OCI-LY7 (cell line): ENCODE results near the gene NRG2. TPM values are rescaled to one million over a fixed set of nuclear protein-coding genes. Genes with fewer than 3 reads are reported as not detected.

Experiments used
- BruUV-seq: library from RNA; stranded (reverse); fragments of 400-500 nt; replicated peaks from 2 replicates; lab custom pipeline; 2021; lab: Mats Ljungman, UMichigan
- CTCF ChIA-PET: fragments of 300-600 bp; sonication (Branson Sonifier 250); formaldehyde crosslinking; loops from one replicate; lab custom pipeline; 2022; ENCODE audit warnings: antibody characterized with exemption; ENCODE audit not compliant: unreplicated experiment; lab: Charles Lee
- POLR2A ChIA-PET: fragments of 300-600 bp; sonication (Branson Sonifier 250); formaldehyde crosslinking; loops from one replicate; lab custom pipeline; 2022; ENCODE audit warnings: antibody characterized with exemption; lab: Charles Lee
- DNase-seq: peaks from one replicate; pipeline ENCODE4 v3.0.0-alpha.2; 2015; ENCODE audit warnings: low spot score
- H2AFZ ChIP-seq: fragments of 200-600 bp; sonication (generic), shearing (Covaris generic); 2 replicates; pipeline ENCODE4 v1.6.1; 2014; ENCODE audit warnings: mild to moderate bottlenecking, antibody characterized with exemption, low read length, moderate library complexity
- H3K27ac ChIP-seq: fragments of 200-600 bp; sonication (generic); 2 replicates; pipeline ENCODE4 v1.5.1; 2014; ENCODE audit warnings: mixed run types, low read depth, mild to moderate bottlenecking, moderate library complexity, low read length, inconsistent platforms; ENCODE audit not compliant: poor library complexity, severe bottlenecking
- H3K36me3 ChIP-seq: fragments of 200-600 bp; sonication (generic); 2 replicates; pipeline ENCODE4 v1.6.1; 2014; ENCODE audit warnings: mild to moderate bottlenecking, antibody characterized with exemption, low read length, moderate library complexity, mixed read lengths; ENCODE audit not compliant: insufficient read depth
- H3K4me1 ChIP-seq: fragments of 200-600 bp; sonication (generic); 2 replicates; pipeline ENCODE4 v1.5.1; 2014; ENCODE audit warnings: mild to moderate bottlenecking, low read length; ENCODE audit not compliant: insufficient read depth, poor library complexity, severe bottlenecking
- H3K4me2 ChIP-seq: fragments of 200-600 bp; sonication (generic); 2 replicates; pipeline ENCODE4 v1.6.1; 2014; ENCODE audit warnings: mild to moderate bottlenecking, low read length
- H3K4me3 ChIP-seq: fragments of 200-600 bp; sonication (generic); 2 replicates; pipeline ENCODE4 v1.5.1; 2014; ENCODE audit warnings: mild to moderate bottlenecking, low read depth, low read length; ENCODE audit not compliant: poor library complexity, severe bottlenecking
- H3K79me2 ChIP-seq: fragments of 200-600 bp; sonication (generic); 2 replicates; pipeline ENCODE4 v1.6.1; 2016; ENCODE audit warnings: low read depth, mild to moderate bottlenecking, low read length, moderate library complexity, mixed read lengths; ENCODE audit not compliant: insufficient read depth
- H3K9me2 ChIP-seq: fragments of 200-600 bp; sonication (generic); 2 replicates; pipeline ENCODE4 v1.6.1; 2016; ENCODE audit warnings: mild to moderate bottlenecking, low read length, mixed read lengths; ENCODE audit not compliant: insufficient read depth
- H3K9me3 ChIP-seq: fragments of 200-600 bp; sonication (generic); 2 replicates; pipeline ENCODE4 v1.6.1; 2014; ENCODE audit warnings: mild to moderate bottlenecking, mixed run types, low read length, mixed read lengths
- H4K20me1 ChIP-seq: fragments of 200-600 bp; sonication (generic); 2 replicates; pipeline ENCODE4 v1.6.1; 2014; ENCODE audit warnings: mild to moderate bottlenecking, antibody characterized with exemption, low read length, moderate library complexity, mixed read lengths; ENCODE audit not compliant: insufficient read depth
- CTCF ChIP-seq: fragments of 200-600 bp; sonication (generic); conservative IDR thresholded peaks from 2 replicates; pipeline ENCODE4 v1.5.1; 2014; ENCODE audit warnings: mild to moderate bottlenecking, antibody characterized with exemption, low read length, moderate library complexity, mixed read lengths
- EZH2phosphoT487 ChIP-seq: fragments of 200-600 bp; sonication (generic); IDR thresholded peaks from 2 replicates; pipeline ENCODE4 v1.6.1; 2018; ENCODE audit warnings: low read depth, borderline replicate concordance, mild to moderate bottlenecking, mixed run types, antibody characterized with exemption, low read length, moderate library complexity, mixed read lengths
- intact Hi-C: fragments of 100-400 bp; cut with micrococcal nuclease; formaldehyde crosslinking; loops from one replicate; pipeline ENCODE4 v1.10.0; 2022; ENCODE audit not compliant: unreplicated experiment
- total RNA-seq, 2 experiments: library from RNA; depleted of rRNA in 1 of 2; stranded (reverse); fragments of >200 nt in 1 of 2; shearing (Covaris generic) in 1 of 2; gene quantifications; 2 replicates each; pipeline ENCODE4 v1.2.3, GENCODE V29; 2014 to 2022

Gene NRG2
- total RNA-seq, 2 experiments from 2014 or later, result 1.7 TPM; not detected in 1

DNA sequence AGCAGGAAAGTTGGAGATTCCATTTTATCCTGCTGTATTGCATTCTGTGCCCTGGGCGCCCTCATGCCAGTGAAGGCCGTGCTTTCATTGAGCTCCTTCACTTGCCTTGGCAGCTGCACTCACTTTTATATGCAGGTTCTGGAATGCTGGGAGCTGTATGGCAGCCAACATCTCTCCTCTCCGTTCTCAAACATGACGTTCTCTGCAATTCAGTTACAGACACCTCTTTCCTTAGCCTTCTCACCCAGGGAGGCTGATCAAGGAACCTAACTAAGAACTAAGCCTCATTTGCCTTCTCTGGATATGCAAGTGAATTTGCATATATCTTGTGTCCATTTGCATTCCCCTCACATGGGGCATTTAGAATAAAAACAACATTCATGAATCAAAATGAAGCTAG lies 41.4 kb upstream of the NRG2 start:
- no TSS peak for BruUV-seq
- TF ChIP-seq CTCF (no peak), EZH2phosphoT487 (no peak)
- peaks cover under 1% of the 10 kb centered on the region; the same call in 1 of the 2 replicates for H3K9me3 ChIP-seq
- CTCF ChIA-PET, result no interaction called here
- POLR2A ChIA-PET, result no interaction called here
- H3K4me3 ChIP-seq, result no peak overlapping the region
- no peaks in the 10 kb centered on the region for H3K79me2 ChIP-seq
- H3K4me2 ChIP-seq, result no peak overlapping the region
- no peaks in the 10 kb centered on the region for H3K4me1 ChIP-seq
- DNase-seq, result no peak
- intact Hi-C loops, result no loop called here
- no peak overlapping the region for H2AFZ ChIP-seq
- H4K20me1 ChIP-seq, result no peaks in the 10 kb centered on the region
- H3K36me3 ChIP-seq, result no peaks in the 10 kb centered on the region
- H3K9me2 ChIP-seq, result no peaks in the 10 kb centered on the region
- H3K27ac ChIP-seq, result no peak overlapping the region

- Histone ChIP-seq H3K9me2 (no peaks in the 10 kb centered on the region), H3K4me3 (no peak overlapping the region), H3K27ac (no peak overlapping the region), H3K9me3 (no peaks in the 10 kb centered on the region), H3K79me2 (no peaks in the 10 kb centered on the region), H3K4me2 (no peak overlapping the region), H3K36me3 (no peaks in the 10 kb centered on the region), H4K20me1 (no peaks in the 10 kb centered on the region), H3K4me1 (no peaks in the 10 kb centered on the region), H2AFZ (no peak overlapping the region)
- TF ChIP-seq EZH2phosphoT487 (no peak), CTCF (no peak)
- CTCF ChIA-PET, result no interaction called here
- POLR2A ChIA-PET, result no interaction called here
- BruUV-seq, result no TSS peak
- intact Hi-C loops, result no loop called here
- DNase-seq, result no peak
These were observed 40.6 kb upstream of the NRG2 start for GRCh38 chr5:140083650-140084049.

- Histone ChIP-seq H3K4me3 (no peak overlapping the region), H4K20me1 (no peaks in the 10 kb centered on the region), H3K9me3 (no peaks in the 10 kb centered on the region), H3K36me3 (no peaks in the 10 kb centered on the region), H3K9me2 (no peaks in the 10 kb centered on the region), H3K4me1 (no peaks in the 10 kb centered on the region), H3K27ac (no peak overlapping the region), H3K4me2 (no peak overlapping the region), H3K79me2 (no peaks in the 10 kb centered on the region), H2AFZ (no peak overlapping the region)
- ChIA-PET CTCF (no interaction called here), POLR2A (no interaction called here)
- intact Hi-C loops, result no loop called here
- DNase-seq, result no peak
- TF ChIP-seq CTCF (no peak), EZH2phosphoT487 (no peak)
- no TSS peak for BruUV-seq
These were observed 40.0 kb upstream of the NRG2 start for GRCh38 chr5:140083120-140083519.
